ENCODE data around the gene SATL1. TPM values are rescaled to one million over a fixed set of nuclear protein-coding genes. Genes with fewer than 3 reads are reported as not detected.

The SATL1 gene
- total and polyA plus RNA-seq, 2 experiments from 2014 or later, result 0.14 to 0.68 TPM

DNA sequence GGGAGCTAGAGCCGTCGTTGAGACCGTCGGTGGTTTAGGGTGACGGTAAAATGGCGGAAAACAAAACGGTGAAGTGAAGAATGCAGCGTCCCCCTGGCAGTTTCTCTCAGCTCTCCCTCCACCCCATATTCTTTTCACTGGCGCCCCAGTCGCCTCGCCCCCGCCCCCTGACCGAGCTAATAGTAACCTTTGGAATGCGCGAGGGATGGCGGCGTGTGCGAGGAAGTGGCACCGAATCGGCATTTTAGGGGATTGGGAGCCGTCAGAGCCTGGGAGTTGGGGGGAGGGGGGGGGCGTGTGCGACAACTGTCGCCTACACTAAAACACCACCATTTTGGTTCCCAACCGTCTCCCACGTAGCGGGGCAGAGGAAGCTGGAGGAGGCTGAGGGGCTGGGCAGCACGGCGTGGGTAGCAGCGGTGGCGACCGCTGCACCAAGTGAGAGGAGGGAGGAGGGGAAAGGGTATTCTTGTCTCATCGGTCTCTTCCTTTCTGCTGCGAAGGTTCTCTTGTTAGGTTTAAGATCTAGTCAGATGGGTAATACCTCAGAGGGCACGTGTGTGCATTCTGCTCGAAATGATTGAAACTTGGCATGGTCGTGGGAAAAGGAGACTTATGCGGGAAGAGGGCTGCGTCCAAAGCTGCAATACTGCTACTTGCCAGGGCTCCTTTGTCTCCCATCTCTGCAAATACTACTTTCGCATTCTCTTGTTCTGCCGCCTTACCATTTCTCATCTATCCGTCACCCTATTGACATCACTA is 1.1 kb upstream of the SATL1 start:
- DNase-seq (ENCODE audit: low spot score), result peak; percentile 41
- no peaks in the 10 kb centered on the region; the same call in 1 of the 2 replicates for H4K20me1 ChIP-seq (replicated peaks; ENCODE audit: insufficient read depth)
- no peaks in the 10 kb centered on the region for H3F3A ChIP-seq (replicated peaks; ENCODE audit: low read depth)
- H3K27me3 ChIP-seq (ENCODE audit: insufficient read depth), result no peaks in the 10 kb centered on the region
- peak; percentile 29 for ATAC-seq
- H3K4me1 ChIP-seq (ENCODE audit: insufficient read depth), result peaks cover 10% of the 10 kb centered on the region
- Mint-ChIP-seq H3K4me1 (peaks cover 18% of the 10 kb centered on the region), H3K36me3 (ENCODE audit: low read depth) (peaks cover 6% of the 10 kb centered on the region), H3K9me3 (no peaks in the 10 kb centered on the region), H3K27me3 (ENCODE audit: insufficient read depth, low read depth, poor library complexity) (no peaks in the 10 kb centered on the region), H3K4me3 (peak overlapping the region; percentile 94), H3K27ac (peak overlapping the region; percentile 95)
- peak overlapping the region; percentile 84 for H3K27ac ChIP-seq (ENCODE audit: low read depth)
- H3K4me3 ChIP-seq, result peak overlapping the region; percentile 78
- H2AFZ ChIP-seq, result no peak overlapping the region
- H3K36me3 ChIP-seq (ENCODE audit: insufficient read depth), result peaks cover 7% of the 10 kb centered on the region; the same call in 1 of the 2 replicates
- peak overlapping the region; percentile 84 for H3K4me2 ChIP-seq
- TF ChIP-seq ZNF331 (CRISPR knock-in tag; IDR thresholded peaks at IDR 0.05; ENCODE audit: low read depth) (no peak), STAT1 (IDR thresholded peaks at IDR 0.05; ENCODE audit: unreplicated experiment) (no peak), JUNB (IDR thresholded peaks at IDR 0.05; ENCODE audit: unreplicated experiment) (no peak), EZH2phosphoT487 (IDR thresholded peaks at IDR 0.05; ENCODE audit: unreplicated experiment) (no peak), POLR2AphosphoS5 (IDR thresholded peaks at IDR 0.05; ENCODE audit: low read depth) (no peak), CREB1 (CRISPR knock-in tag; IDR thresholded peaks at IDR 0.05; ENCODE audit: low read depth) (no peak), EZH2 (IDR thresholded peaks at IDR 0.05; ENCODE audit: low read depth, unreplicated experiment) (no peak), NANOG (IDR thresholded peaks at IDR 0.05; ENCODE audit: borderline replicate concordance) (no peak), ZNF114 (CRISPR knock-in tag; IDR thresholded peaks at IDR 0.05) (no peak)
- TF ChIP-seq, protein P1, sequence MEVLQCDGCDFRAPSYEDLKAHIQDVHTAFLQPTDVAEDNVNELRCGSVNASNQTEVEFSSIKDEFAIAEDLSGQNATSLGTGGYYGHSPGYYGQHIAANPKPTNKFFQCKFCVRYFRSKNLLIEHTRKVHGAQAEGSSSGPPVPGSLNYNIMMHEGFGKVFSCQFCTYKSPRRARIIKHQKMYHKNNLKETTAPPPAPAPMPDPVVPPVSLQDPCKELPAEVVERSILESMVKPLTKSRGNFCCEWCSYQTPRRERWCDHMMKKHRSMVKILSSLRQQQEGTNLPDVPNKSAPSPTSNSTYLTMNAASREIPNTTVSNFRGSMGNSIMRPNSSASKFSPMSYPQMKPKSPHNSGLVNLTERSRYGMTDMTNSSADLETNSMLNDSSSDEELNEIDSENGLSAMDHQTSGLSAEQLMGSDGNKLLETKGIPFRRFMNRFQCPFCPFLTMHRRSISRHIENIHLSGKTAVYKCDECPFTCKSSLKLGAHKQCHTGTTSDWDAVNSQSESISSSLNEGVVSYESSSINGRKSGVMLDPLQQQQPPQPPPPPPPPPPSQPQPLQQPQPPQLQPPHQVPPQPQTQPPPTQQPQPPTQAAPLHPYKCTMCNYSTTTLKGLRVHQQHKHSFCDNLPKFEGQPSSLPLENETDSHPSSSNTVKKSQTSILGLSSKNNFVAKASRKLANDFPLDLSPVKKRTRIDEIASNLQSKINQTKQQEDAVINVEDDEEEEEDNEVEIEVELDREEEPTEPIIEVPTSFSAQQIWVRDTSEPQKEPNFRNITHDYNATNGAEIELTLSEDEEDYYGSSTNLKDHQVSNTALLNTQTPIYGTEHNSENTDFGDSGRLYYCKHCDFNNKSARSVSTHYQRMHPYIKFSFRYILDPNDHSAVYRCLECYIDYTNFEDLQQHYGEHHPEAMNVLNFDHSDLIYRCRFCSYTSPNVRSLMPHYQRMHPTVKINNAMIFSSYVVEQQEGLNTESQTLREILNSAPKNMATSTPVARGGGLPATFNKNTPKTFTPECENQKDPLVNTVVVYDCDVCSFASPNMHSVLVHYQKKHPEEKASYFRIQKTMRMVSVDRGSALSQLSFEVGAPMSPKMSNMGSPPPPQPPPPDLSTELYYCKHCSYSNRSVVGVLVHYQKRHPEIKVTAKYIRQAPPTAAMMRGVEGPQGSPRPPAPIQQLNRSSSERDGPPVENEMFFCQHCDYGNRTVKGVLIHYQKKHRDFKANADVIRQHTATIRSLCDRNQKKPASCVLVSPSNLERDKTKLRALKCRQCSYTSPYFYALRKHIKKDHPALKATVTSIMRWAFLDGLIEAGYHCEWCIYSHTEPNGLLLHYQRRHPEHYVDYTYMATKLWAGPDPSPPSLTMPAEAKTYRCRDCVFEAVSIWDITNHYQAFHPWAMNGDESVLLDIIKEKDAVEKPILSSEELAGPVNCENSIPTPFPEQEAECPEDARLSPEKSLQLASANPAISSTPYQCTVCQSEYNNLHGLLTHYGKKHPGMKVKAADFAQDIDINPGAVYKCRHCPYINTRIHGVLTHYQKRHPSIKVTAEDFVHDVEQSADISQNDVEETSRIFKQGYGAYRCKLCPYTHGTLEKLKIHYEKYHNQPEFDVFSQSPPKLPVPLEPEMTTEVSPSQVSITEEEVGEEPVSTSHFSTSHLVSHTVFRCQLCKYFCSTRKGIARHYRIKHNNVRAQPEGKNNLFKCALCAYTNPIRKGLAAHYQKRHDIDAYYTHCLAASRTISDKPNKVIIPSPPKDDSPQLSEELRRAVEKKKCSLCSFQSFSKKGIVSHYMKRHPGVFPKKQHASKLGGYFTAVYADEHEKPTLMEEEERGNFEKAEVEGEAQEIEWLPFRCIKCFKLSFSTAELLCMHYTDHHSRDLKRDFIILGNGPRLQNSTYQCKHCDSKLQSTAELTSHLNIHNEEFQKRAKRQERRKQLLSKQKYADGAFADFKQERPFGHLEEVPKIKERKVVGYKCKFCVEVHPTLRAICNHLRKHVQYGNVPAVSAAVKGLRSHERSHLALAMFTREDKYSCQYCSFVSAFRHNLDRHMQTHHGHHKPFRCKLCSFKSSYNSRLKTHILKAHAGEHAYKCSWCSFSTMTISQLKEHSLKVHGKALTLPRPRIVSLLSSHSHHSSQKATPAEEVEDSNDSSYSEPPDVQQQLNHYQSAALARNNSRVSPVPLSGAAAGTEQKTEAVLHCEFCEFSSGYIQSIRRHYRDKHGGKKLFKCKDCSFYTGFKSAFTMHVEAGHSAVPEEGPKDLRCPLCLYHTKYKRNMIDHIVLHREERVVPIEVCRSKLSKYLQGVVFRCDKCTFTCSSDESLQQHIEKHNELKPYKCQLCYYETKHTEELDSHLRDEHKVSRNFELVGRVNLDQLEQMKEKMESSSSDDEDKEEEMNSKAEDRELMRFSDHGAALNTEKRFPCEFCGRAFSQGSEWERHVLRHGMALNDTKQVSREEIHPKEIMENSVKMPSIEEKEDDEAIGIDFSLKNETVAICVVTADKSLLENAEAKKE (CRISPR knock-in tag; IDR thresholded peaks at IDR 0.05), result no peak
- TF ChIP-seq, protein P2, sequence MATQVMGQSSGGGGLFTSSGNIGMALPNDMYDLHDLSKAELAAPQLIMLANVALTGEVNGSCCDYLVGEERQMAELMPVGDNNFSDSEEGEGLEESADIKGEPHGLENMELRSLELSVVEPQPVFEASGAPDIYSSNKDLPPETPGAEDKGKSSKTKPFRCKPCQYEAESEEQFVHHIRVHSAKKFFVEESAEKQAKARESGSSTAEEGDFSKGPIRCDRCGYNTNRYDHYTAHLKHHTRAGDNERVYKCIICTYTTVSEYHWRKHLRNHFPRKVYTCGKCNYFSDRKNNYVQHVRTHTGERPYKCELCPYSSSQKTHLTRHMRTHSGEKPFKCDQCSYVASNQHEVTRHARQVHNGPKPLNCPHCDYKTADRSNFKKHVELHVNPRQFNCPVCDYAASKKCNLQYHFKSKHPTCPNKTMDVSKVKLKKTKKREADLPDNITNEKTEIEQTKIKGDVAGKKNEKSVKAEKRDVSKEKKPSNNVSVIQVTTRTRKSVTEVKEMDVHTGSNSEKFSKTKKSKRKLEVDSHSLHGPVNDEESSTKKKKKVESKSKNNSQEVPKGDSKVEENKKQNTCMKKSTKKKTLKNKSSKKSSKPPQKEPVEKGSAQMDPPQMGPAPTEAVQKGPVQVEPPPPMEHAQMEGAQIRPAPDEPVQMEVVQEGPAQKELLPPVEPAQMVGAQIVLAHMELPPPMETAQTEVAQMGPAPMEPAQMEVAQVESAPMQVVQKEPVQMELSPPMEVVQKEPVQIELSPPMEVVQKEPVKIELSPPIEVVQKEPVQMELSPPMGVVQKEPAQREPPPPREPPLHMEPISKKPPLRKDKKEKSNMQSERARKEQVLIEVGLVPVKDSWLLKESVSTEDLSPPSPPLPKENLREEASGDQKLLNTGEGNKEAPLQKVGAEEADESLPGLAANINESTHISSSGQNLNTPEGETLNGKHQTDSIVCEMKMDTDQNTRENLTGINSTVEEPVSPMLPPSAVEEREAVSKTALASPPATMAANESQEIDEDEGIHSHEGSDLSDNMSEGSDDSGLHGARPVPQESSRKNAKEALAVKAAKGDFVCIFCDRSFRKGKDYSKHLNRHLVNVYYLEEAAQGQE (IDR thresholded peaks at IDR 0.05; ENCODE audit: unreplicated experiment), result no peak
- TF ChIP-seq, protein P3, sequence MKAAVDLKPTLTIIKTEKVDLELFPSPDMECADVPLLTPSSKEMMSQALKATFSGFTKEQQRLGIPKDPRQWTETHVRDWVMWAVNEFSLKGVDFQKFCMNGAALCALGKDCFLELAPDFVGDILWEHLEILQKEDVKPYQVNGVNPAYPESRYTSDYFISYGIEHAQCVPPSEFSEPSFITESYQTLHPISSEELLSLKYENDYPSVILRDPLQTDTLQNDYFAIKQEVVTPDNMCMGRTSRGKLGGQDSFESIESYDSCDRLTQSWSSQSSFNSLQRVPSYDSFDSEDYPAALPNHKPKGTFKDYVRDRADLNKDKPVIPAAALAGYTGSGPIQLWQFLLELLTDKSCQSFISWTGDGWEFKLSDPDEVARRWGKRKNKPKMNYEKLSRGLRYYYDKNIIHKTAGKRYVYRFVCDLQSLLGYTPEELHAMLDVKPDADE (IDR thresholded peaks at IDR 0.05), result no peak
- TF ChIP-seq, protein P4, sequence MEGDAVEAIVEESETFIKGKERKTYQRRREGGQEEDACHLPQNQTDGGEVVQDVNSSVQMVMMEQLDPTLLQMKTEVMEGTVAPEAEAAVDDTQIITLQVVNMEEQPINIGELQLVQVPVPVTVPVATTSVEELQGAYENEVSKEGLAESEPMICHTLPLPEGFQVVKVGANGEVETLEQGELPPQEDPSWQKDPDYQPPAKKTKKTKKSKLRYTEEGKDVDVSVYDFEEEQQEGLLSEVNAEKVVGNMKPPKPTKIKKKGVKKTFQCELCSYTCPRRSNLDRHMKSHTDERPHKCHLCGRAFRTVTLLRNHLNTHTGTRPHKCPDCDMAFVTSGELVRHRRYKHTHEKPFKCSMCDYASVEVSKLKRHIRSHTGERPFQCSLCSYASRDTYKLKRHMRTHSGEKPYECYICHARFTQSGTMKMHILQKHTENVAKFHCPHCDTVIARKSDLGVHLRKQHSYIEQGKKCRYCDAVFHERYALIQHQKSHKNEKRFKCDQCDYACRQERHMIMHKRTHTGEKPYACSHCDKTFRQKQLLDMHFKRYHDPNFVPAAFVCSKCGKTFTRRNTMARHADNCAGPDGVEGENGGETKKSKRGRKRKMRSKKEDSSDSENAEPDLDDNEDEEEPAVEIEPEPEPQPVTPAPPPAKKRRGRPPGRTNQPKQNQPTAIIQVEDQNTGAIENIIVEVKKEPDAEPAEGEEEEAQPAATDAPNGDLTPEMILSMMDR (conservative IDR thresholded peaks at IDR 0.05; ENCODE audit: low read depth in 2 of 2), result no peak
- H3K79me2 ChIP-seq (replicated peaks; ENCODE audit: insufficient read depth), result peaks cover 56% of the 10 kb centered on the region
- H3K9me2 ChIP-seq (ENCODE audit: insufficient read depth), result no peaks in the 10 kb centered on the region

All from GM23338 (cell line).